ENCODE data around the gene TSPOAP1. TPM values are rescaled to one million over a fixed set of nuclear protein-coding genes. Genes with fewer than 3 reads are reported as not detected.

The TSPOAP1 gene
- total RNA-seq, 1 experiment from 2014 or later = 4.3 TPM

- H3K27ac ChIP-seq (ENCODE audit: low read length) = no peak overlapping the region
- H3K4me2 ChIP-seq (ENCODE audit: low read length) = no peak overlapping the region
- no peaks in the 10 kb centered on the region for H3K27me3 ChIP-seq (ENCODE audit: low read length)
- no peak for DNase-seq
- ATAC-seq = no peak
- H3K9ac ChIP-seq (ENCODE audit: low read length) = no peak overlapping the region
- CTCF ChIA-PET = no interaction called here
- no peaks in the 10 kb centered on the region for H3K79me2 ChIP-seq (ENCODE audit: low read length)
- H3K4me1 ChIP-seq (ENCODE audit: insufficient read depth, low read length) = peaks cover 24% of the 10 kb centered on the region
- H4K20me1 ChIP-seq (ENCODE audit: low read length) = no peaks in the 10 kb centered on the region
- TF ChIP-seq CTCF (conservative IDR thresholded peaks at IDR 0.05; ENCODE audit: low read depth, low read length) (no peak), EZH2phosphoT487 (IDR thresholded peaks at IDR 0.05; ENCODE audit: borderline replicate concordance, low read length) (no peak), EZH2 (IDR thresholded peaks at IDR 0.05; ENCODE audit: low read length, unreplicated experiment) (no peak)
- POLR2A ChIA-PET (ENCODE audit: unreplicated experiment) = no interaction called here
- intact Hi-C loops (cut with micrococcal nuclease) = no loop called here
- no peaks in the 10 kb centered on the region for H3K9me2 ChIP-seq (replicated peaks; ENCODE audit: low read length)
- H3K9me3 ChIP-seq (ENCODE audit: low read length) = no peaks in the 10 kb centered on the region
- no peaks in the 10 kb centered on the region for H3K36me3 ChIP-seq (ENCODE audit: low read depth, low read length)
- BruUV-seq (replicated peaks) = no TSS peak
- H3K4me3 ChIP-seq (ENCODE audit: low read length) = no peak overlapping the region
- no peaks in the 10 kb centered on the region for H3F3A ChIP-seq (ENCODE audit: low read length, unreplicated experiment)
- no peak overlapping the region for H2AFZ ChIP-seq (ENCODE audit: low read length)
Observed at GRCh38 chr17:58320163-58320558, 8.4 kb downstream of the TSPOAP1 start.

GRCh38 chr17:58319173-58320162 is 9.1 kb downstream of the TSPOAP1 start:
- Histone ChIP-seq H2AFZ (ENCODE audit: low read length) (no peak overlapping the region), H3K9me3 (ENCODE audit: low read length) (no peaks in the 10 kb centered on the region), H3K4me2 (ENCODE audit: low read length) (no peak overlapping the region), H3K27ac (ENCODE audit: low read length) (no peak overlapping the region), H3K4me3 (ENCODE audit: low read length) (no peak overlapping the region), H3K79me2 (ENCODE audit: low read length) (no peaks in the 10 kb centered on the region), H3K36me3 (ENCODE audit: low read depth, low read length) (no peaks in the 10 kb centered on the region), H3K9ac (ENCODE audit: low read length) (no peak overlapping the region), H3F3A (ENCODE audit: low read length, unreplicated experiment) (no peaks in the 10 kb centered on the region), H3K27me3 (ENCODE audit: low read length) (no peaks in the 10 kb centered on the region), H4K20me1 (ENCODE audit: low read length) (no peaks in the 10 kb centered on the region), H3K9me2 (replicated peaks; ENCODE audit: low read length) (no peaks in the 10 kb centered on the region), H3K4me1 (ENCODE audit: insufficient read depth, low read length) (peaks cover 20% of the 10 kb centered on the region)
- intact Hi-C loops (cut with micrococcal nuclease) = no loop called here
- ATAC-seq = no peak
- DNase-seq = no peak
- ChIA-PET POLR2A (ENCODE audit: unreplicated experiment) (no interaction called here), CTCF (interaction anchor here (0.8 kb wide), 1 partner anchor 98 kb away, joined by 4 read pairs; the partner anchor contains the start of gene RNF43)
- BruUV-seq (replicated peaks) = no TSS peak
- TF ChIP-seq CTCF (conservative IDR thresholded peaks at IDR 0.05; ENCODE audit: low read depth, low read length) (no peak), EZH2phosphoT487 (IDR thresholded peaks at IDR 0.05; ENCODE audit: borderline replicate concordance, low read length) (no peak), EZH2 (IDR thresholded peaks at IDR 0.05; ENCODE audit: low read length, unreplicated experiment) (no peak)

Data from PC-3 (cell line).